Measurements from ENCODE around the gene E2F2. TPM values are rescaled to one million over a fixed set of nuclear protein-coding genes. Genes with fewer than 3 reads are reported as not detected.

Gene E2F2
- total RNA-seq, 1 experiment from 2014 or later = 5.1 TPM

DNA sequence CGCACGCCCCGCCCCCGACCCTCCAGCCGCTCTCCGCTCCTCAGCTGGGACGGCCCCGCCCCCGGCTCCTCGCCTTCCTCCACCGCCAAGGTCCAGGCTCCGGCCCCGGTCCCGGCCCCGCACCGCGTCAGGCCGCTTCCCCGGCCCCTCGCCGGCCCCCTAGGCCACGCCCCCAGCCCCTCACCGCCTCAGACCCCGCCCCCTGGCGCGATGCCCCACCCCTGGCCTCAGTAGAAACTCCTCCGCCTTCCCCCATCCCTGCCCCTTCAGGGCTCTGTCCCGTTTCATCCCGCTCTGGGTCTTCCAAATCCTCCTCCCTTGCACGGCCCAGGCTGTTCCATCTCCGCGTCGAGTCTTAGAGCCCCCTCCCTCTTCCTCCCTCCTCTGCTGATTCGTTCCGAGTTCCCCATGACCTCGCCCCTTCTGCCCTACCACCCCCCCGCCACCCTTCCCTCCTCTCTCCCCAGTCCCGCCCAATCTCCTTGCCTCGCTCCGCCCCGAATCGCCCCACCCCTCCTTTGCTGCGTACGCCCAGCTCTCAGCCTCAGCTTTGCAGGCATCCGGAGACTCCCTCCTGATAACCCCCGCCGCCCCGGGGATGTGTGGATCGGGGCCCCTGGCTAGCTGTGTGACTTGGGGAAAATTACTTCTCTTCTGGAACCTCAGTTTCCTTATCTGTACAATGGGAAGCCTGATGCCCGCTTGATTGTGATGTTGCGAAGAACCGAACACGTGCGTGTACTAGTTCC lies 46.6 kb downstream of the E2F2 start:
- Histone ChIP-seq H3K56ac (ENCODE audit: insufficient read length, low read depth, low read length) (no peak overlapping the region), H3K4me2 (ENCODE audit: insufficient read depth, insufficient read length, low read length) (peak overlapping the region; percentile 65), H3K23ac (ENCODE audit: insufficient read length, low read depth, low read length) (no peak overlapping the region), H3K27ac (ENCODE audit: insufficient read length, low read depth, low read length) (no peak overlapping the region), H3K27me3 (ENCODE audit: insufficient read depth, low read length) (no peaks in the 10 kb centered on the region), H3K79me1 (ENCODE audit: insufficient read depth, low read depth, low read length, poor library complexity, severe bottlenecking) (no peaks in the 10 kb centered on the region), H4K5ac (ENCODE audit: insufficient read length, low read depth, low read length) (no peak overlapping the region), H3K79me2 (ENCODE audit: insufficient read depth, low read length) (peaks cover 9% of the 10 kb centered on the region; the same call in 1 of the 2 replicates), H2BK20ac (ENCODE audit: low read depth, low read length, poor library complexity, severe bottlenecking) (no peak overlapping the region), H4K91ac (ENCODE audit: insufficient read length, low read depth, low read length) (no peak overlapping the region), H3K18ac (ENCODE audit: insufficient read length, low read depth, low read length) (peak overlapping the region; percentile 86), H2BK12ac (ENCODE audit: insufficient read length, low read depth, low read length) (no peak overlapping the region), H2BK15ac (ENCODE audit: low read depth, low read length) (no peak overlapping the region), H3K4ac (ENCODE audit: low read depth, low read length) (no peak overlapping the region), H3K23me2 (ENCODE audit: insufficient read length, low read depth, low read length, poor library complexity, severe bottlenecking) (peaks cover 13% of the 10 kb centered on the region), H3K9ac (ENCODE audit: extremely low read depth, insufficient read length, low read length) (peak overlapping the region; percentile 20), H2AFZ (ENCODE audit: low read length) (peak overlapping the region; percentile 17), H2BK5ac (ENCODE audit: insufficient read length, low read length) (no peak overlapping the region), H4K8ac (replicated peaks; ENCODE audit: insufficient read length, low read depth, low read length) (no peak overlapping the region), H3K14ac (ENCODE audit: insufficient read depth, low read length) (peak overlapping the region; percentile 62; the same call in 1 of the 2 replicates), H2BK120ac (ENCODE audit: low read depth, low read length, poor library complexity, severe bottlenecking) (no peak overlapping the region), H4K20me1 (ENCODE audit: control insufficient read depth, insufficient read depth, insufficient read length) (no peaks in the 10 kb centered on the region), H3K9me3 (ENCODE audit: control insufficient read depth, low read depth, low read length) (no peaks in the 10 kb centered on the region), H2AK5ac (ENCODE audit: insufficient read length, low read length) (no peak overlapping the region), H3K4me1 (ENCODE audit: insufficient read depth, low read length) (no peaks in the 10 kb centered on the region; the same call in 1 of the 2 replicates), H3T11ph (ENCODE audit: low read length) (no peak overlapping the region)
- Mint-ChIP-seq H3K36me3 (ENCODE audit: insufficient read depth in 1 of 3, low read depth in 3 of 3) (no peaks in the 10 kb centered on the region; a peak in 1 of 7 replicates), H3K27ac (peak overlapping the region; percentile 78 to 98 (median 93); a peak in 6 of 7 replicates), H3K4me1 (peaks cover 20 to 28% of the 10 kb centered on the region in 2 experiments), H3K4me3 (peak overlapping the region; percentile 86), H3K9me3 (no peaks in the 10 kb centered on the region), H3K27me3 (ENCODE audit: low read depth) (peaks cover 55% of the 10 kb centered on the region)
- peak; percentile 96 for DNase-seq
- TF ChIP-seq, protein P1, sequence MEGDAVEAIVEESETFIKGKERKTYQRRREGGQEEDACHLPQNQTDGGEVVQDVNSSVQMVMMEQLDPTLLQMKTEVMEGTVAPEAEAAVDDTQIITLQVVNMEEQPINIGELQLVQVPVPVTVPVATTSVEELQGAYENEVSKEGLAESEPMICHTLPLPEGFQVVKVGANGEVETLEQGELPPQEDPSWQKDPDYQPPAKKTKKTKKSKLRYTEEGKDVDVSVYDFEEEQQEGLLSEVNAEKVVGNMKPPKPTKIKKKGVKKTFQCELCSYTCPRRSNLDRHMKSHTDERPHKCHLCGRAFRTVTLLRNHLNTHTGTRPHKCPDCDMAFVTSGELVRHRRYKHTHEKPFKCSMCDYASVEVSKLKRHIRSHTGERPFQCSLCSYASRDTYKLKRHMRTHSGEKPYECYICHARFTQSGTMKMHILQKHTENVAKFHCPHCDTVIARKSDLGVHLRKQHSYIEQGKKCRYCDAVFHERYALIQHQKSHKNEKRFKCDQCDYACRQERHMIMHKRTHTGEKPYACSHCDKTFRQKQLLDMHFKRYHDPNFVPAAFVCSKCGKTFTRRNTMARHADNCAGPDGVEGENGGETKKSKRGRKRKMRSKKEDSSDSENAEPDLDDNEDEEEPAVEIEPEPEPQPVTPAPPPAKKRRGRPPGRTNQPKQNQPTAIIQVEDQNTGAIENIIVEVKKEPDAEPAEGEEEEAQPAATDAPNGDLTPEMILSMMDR (conservative IDR thresholded peaks at IDR 0.05) = no peak
- WGBS (ENCODE audit: extremely low coverage, insufficient read length, low lambda C conversion rate) = no CpG with 5 or more reads among the region's 54 CpGs
